ENCODE data around the gene STX16. TPM values are rescaled to one million over a fixed set of nuclear protein-coding genes. Genes with fewer than 3 reads are reported as not detected.
A peak's percentile ranks its signal among the peaks of the same experiment; 100 is the strongest.

Gene STX16
- total RNA-seq, 1 experiment from 2014 or later, result 89.1 TPM

- no peak for TF ChIP-seq MYBL2 (CRISPR knock-in tag; IDR thresholded peaks at IDR 0.05)
- no peak for TF ChIP-seq ZNF512 (CRISPR knock-in tag; IDR thresholded peaks at IDR 0.05; ENCODE audit: borderline replicate concordance)
- TF ChIP-seq ZMAT4 (CRISPR knock-in tag; IDR thresholded peaks at IDR 0.05), result no peak
- no peak for TF ChIP-seq SP1 (CRISPR knock-in tag; conservative IDR thresholded peaks at IDR 0.05)
- no peak for TF ChIP-seq PRRX2 (CRISPR knock-in tag; IDR thresholded peaks at IDR 0.05)
- no peak for TF ChIP-seq ZNF671 (CRISPR knock-in tag; IDR thresholded peaks at IDR 0.05)
- no peak for TF ChIP-seq ZBTB43 (CRISPR knock-in tag; IDR thresholded peaks at IDR 0.05)
- no peak for TF ChIP-seq SOX15 (CRISPR knock-in tag; IDR thresholded peaks at IDR 0.05)
Observed at GRCh38 chr20:58708246-58708931, 57.3 kb downstream of the STX16 start (continued).

- Mint-ChIP-seq H3K27ac (peak overlapping the region; percentile 74), H3K27me3 (ENCODE audit: low read depth) (no peaks in the 10 kb centered on the region), H3K36me3 (peaks cover 20% of the 10 kb centered on the region), H3K9me3 (peaks cover 4% of the 10 kb centered on the region), H3K4me1 (no peaks in the 10 kb centered on the region), H3K4me3 (no peak overlapping the region)
- ATAC-seq (no peak), DNase-seq (ENCODE audit: low spot score) (no peak)
- CTCF ChIA-PET, result interaction anchor here (0.6 to 1.3 kb wide), 4 partner anchors 18 to 64 kb away, joined by 3 to 6 read pairs (median 4); partner anchors contain the start of gene STX16
- TF ChIP-seq MLX (CRISPR knock-in tag; IDR thresholded peaks at IDR 0.05), result no peak
- no peak for TF ChIP-seq E2F1 (CRISPR knock-in tag; IDR thresholded peaks at IDR 0.05)
- no peak for TF ChIP-seq ZSCAN18 (CRISPR knock-in tag; IDR thresholded peaks at IDR 0.05)
- POLR2A ChIA-PET, result no interaction called here
Observed at GRCh38 chr20:58709013-58709702, 58.1 kb downstream of the STX16 start.

GRCh38 chr20:58709703-58710039, 58.6 kb downstream of the STX16 start:
- Mint-ChIP-seq H3K27me3 (ENCODE audit: low read depth) (no peaks in the 10 kb centered on the region), H3K36me3 (peaks cover 15% of the 10 kb centered on the region), H3K4me1 (no peaks in the 10 kb centered on the region), H3K9me3 (peaks cover 2% of the 10 kb centered on the region), H3K4me3 (no peak overlapping the region), H3K27ac (no peak overlapping the region)
- ChIA-PET CTCF (interaction anchor here (0.6 kb wide), 1 partner anchor 38 kb away, joined by 4 read pairs; no protein-coding TSS in a partner anchor), POLR2A (no interaction called here)
- DNase-seq (ENCODE audit: low spot score) (no peak), ATAC-seq (no peak)
- TF ChIP-seq ZNF232 (CRISPR knock-in tag; IDR thresholded peaks at IDR 0.05), result no peak
- TF ChIP-seq PRRX2 (CRISPR knock-in tag; IDR thresholded peaks at IDR 0.05), result no peak
- TF ChIP-seq ZSCAN18 (CRISPR knock-in tag; IDR thresholded peaks at IDR 0.05), result no peak
- no peak for TF ChIP-seq HMGXB4 (CRISPR knock-in tag; IDR thresholded peaks at IDR 0.05)
- no peak for TF ChIP-seq RORB (CRISPR knock-in tag; IDR thresholded peaks at IDR 0.05)
- TF ChIP-seq NR3C1 (CRISPR knock-in tag; conservative IDR thresholded peaks at IDR 0.05; ENCODE audit: low read depth), result no peak
- no peak for TF ChIP-seq FOXP1 (CRISPR knock-in tag; IDR thresholded peaks at IDR 0.05; ENCODE audit: borderline replicate concordance)
- no peak for TF ChIP-seq CBFB (CRISPR knock-in tag; IDR thresholded peaks at IDR 0.05; ENCODE audit: low read depth)
- no peak for TF ChIP-seq SMAD4 (CRISPR knock-in tag; IDR thresholded peaks at IDR 0.05)
- TF ChIP-seq ATF2 (CRISPR knock-in tag; IDR thresholded peaks at IDR 0.05; ENCODE audit: borderline replicate concordance, low read depth), result no peak

Data from WTC11 (cell line).